H1 (cell line): Measurements from ENCODE around the gene ZNF91.

Experiments
- CTCF ChIP-seq, 3 experiments: IDR thresholded peaks; 1 replicate in 2 of 3; 2 replicates in 1 of 3; pipeline versions ENCODE4 v1.5.1 to v1.6.1; 2011; ENCODE audit warnings: low read length in 3 of 3, mild to moderate bottlenecking in 3 of 3, inconsistent platforms in 2 of 3, low read depth in 1 of 3, moderate library complexity in 1 of 3; ENCODE audit not compliant: insufficient read depth in 1 of 3; ENCODE audit errors: control extremely low read depth in 1 of 3
- POLR2A ChIP-seq, 2 experiments: IDR thresholded peaks; 1 replicate in 1 of 2; 2 replicates in 1 of 2; pipeline ENCODE4 v1.6.1; 2011; ENCODE audit warnings: low read depth in 2 of 2, low read length in 2 of 2, mild to moderate bottlenecking in 2 of 2; ENCODE audit errors: control extremely low read depth in 1 of 2
- TEAD4 ChIP-seq: IDR thresholded peaks from 2 replicates; pipeline ENCODE4 v1.6.1; 2012; ENCODE audit warnings: low read depth, low read length, inconsistent platforms, mixed read lengths

GRCh38 chr19:23318143-23318542 lies 77.1 kb downstream of the ZNF91 start:
- TF ChIP-seq POLR2A (IDR thresholded peaks at IDR 0.05; ENCODE audit: control extremely low read depth in 1 of 2, low read depth in 2 of 2, low read length in 2 of 2): no peak
- TF ChIP-seq CTCF (IDR thresholded peaks at IDR 0.05; ENCODE audit: control extremely low read depth in 1 of 3, insufficient read depth in 1 of 3, low read depth in 1 of 3, low read length in 3 of 3): no peak
- no peak for TF ChIP-seq TEAD4
